ENCODE measurements around the gene TNFRSF18.

- TF ChIP-seq, protein P1, sequence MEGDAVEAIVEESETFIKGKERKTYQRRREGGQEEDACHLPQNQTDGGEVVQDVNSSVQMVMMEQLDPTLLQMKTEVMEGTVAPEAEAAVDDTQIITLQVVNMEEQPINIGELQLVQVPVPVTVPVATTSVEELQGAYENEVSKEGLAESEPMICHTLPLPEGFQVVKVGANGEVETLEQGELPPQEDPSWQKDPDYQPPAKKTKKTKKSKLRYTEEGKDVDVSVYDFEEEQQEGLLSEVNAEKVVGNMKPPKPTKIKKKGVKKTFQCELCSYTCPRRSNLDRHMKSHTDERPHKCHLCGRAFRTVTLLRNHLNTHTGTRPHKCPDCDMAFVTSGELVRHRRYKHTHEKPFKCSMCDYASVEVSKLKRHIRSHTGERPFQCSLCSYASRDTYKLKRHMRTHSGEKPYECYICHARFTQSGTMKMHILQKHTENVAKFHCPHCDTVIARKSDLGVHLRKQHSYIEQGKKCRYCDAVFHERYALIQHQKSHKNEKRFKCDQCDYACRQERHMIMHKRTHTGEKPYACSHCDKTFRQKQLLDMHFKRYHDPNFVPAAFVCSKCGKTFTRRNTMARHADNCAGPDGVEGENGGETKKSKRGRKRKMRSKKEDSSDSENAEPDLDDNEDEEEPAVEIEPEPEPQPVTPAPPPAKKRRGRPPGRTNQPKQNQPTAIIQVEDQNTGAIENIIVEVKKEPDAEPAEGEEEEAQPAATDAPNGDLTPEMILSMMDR (IDR thresholded peaks at IDR 0.05): no peak
- TF ChIP-seq POLR2A (IDR thresholded peaks at IDR 0.05): no peak
These were observed 21.8 kb upstream of the TNFRSF18 start for GRCh38 chr1:1228187-1228586.

Data from thyroid gland (tissue), 4 donors.